ENCODE data around the gene KLF2. TPM values are rescaled to one million over a fixed set of nuclear protein-coding genes. Genes with fewer than 3 reads are reported as not detected.

KLF2 gene
- total RNA-seq (10 to 100 TPM; 42.4 to 74.9 TPM), polyA plus RNA-seq (ENCODE audit: insufficient read depth, low read depth, low replicate concordance) (40.2 TPM)
- long read RNA-seq, donor 1, transcript KLF2-201 (3 exons, 2,018 nt) = major isoform, 9 of 15 reads
- long read RNA-seq, donor 1, partial matches to known transcripts = 6 of 15 reads
- long read RNA-seq, donor 1, other reads (novel, unspliced or antisense) = 0 of 15 reads
- long read RNA-seq, donor 2, transcript KLF2-201 (3 exons, 2,018 nt) = major isoform, 11 of 17 reads
- long read RNA-seq, donor 2, partial matches to known transcripts = 6 of 17 reads
- long read RNA-seq, donor 2, other reads (novel, unspliced or antisense) = 0 of 17 reads

- TF ChIP-seq POLR2A (IDR thresholded peaks at IDR 0.05) (peak; percentile 63), CTCF (IDR thresholded peaks at IDR 0.05) (no peak)
- DNase-seq = peak; percentile 91
- Histone ChIP-seq H3K36me3 (ENCODE audit: low read depth, missing control alignments) (no peaks in the 10 kb centered on the region), H3K4me3 (peak within 1 kb of the TSS; percentile 94 to 96), H3K9me3 (no peaks in the 10 kb centered on the region), H3K4me1 (peaks cover 33% of the 10 kb centered on the region), H3K27me3 (no peaks in the 10 kb centered on the region), H3K27ac (peak within 1 kb of the TSS; percentile 96)
- intact Hi-C loops (cut with DNase I; ENCODE audit: low total_unique reads) = loop anchor here (10.0 kb wide), 1 partner anchor 70 kb away; no protein-coding TSS in a partner anchor
- WGBS, 2 donors = 0% methylated on average over 19 to 76 of the region's 105 CpGs
These were observed at the start of gene KLF2 for GRCh38 chr19:16324384-16325160. TSS of gene KLF2 (plus strand) at chr19:16324826. CDS start at chr19:16324924, 98 bp downstream.

- no peaks in the 10 kb centered on the region for H3K36me3 ChIP-seq (ENCODE audit: low read depth, missing control alignments)
- H3K9me3 ChIP-seq = no peaks in the 10 kb centered on the region
- no peak for TF ChIP-seq CTCF (IDR thresholded peaks at IDR 0.05)
- TF ChIP-seq POLR2A (IDR thresholded peaks at IDR 0.05) = no peak
- peak; percentile 34 for DNase-seq
- H3K27ac ChIP-seq = peak overlapping the region in 1 of 2 donors; percentile 15
- intact Hi-C loops (cut with DNase I; ENCODE audit: low total_unique reads) = no loop called here
- peaks cover 30% of the 10 kb centered on the region for H3K4me1 ChIP-seq
- 37 to 55% methylated on average over 4 of the region's 4 CpGs for WGBS, 2 donors
- H3K4me3 ChIP-seq = no peak overlapping the region
- H3K27me3 ChIP-seq = no peaks in the 10 kb centered on the region
These were observed 44.3 kb upstream of the KLF2 start for GRCh38 chr19:16280306-16280705.

- Histone ChIP-seq H3K36me3 (ENCODE audit: low read depth, missing control alignments) (no peaks in the 10 kb centered on the region), H3K27ac (no peak overlapping the region), H3K4me1 (peaks cover 42% of the 10 kb centered on the region), H3K4me3 (no peak overlapping the region), H3K27me3 (no peaks in the 10 kb centered on the region), H3K9me3 (no peaks in the 10 kb centered on the region)
- 92 to 93% methylated on average over 3 to 5 of the region's 5 CpGs for WGBS, 2 donors
- intact Hi-C loops (cut with DNase I; ENCODE audit: low total_unique reads) = no loop called here
- no peak for DNase-seq
- no peak for TF ChIP-seq POLR2A (IDR thresholded peaks at IDR 0.05)
These were observed 42.9 kb upstream of the KLF2 start for GRCh38 chr19:16281743-16282142.

- peak; percentile 87 for DNase-seq
- WGBS, 2 donors = 3 to 4% methylated on average over 21 to 36 of the region's 36 CpGs
- intact Hi-C loops (cut with DNase I; ENCODE audit: low total_unique reads) = no loop called here
These were observed 41.2 kb upstream of the KLF2 start for GRCh38 chr19:16283210-16284061.

More at GRCh38 chr19:16283210-16284061, 41.2 kb upstream of the KLF2 start:
- H3K27me3 ChIP-seq = no peaks in the 10 kb centered on the region
- H3K9me3 ChIP-seq = no peaks in the 10 kb centered on the region
- H3K27ac ChIP-seq = peak overlapping the region; percentile 84 to 94
- TF ChIP-seq POLR2A (IDR thresholded peaks at IDR 0.05) (no peak), CTCF (IDR thresholded peaks at IDR 0.05) (no peak)
- H3K36me3 ChIP-seq (ENCODE audit: low read depth, missing control alignments) = no peaks in the 10 kb centered on the region
- peak overlapping the region in 1 of 2 donors; percentile 35 for H3K4me3 ChIP-seq
- H3K4me1 ChIP-seq = peaks cover 53% of the 10 kb centered on the region
